Sciatic nerve (tissue), 2 donors: Measurements from ENCODE around the gene MS4A15. TPM values are rescaled to one million over a fixed set of nuclear protein-coding genes. Genes with fewer than 3 reads are reported as not detected.
A peak's percentile ranks its signal among the peaks of the same experiment; 100 is the strongest.
"Not testable (repeated sequence)": the region's sequence is repeated elsewhere in the genome, so short reads cannot be mapped to it uniquely, and the experiment has no call there.

Source experiments
- ATAC-seq: fragments of 200-7000 bp; cut with Tn5 transposase; one replicate; pipeline ENCODE4 v1.9.1; 2020; ENCODE audit warnings: mild to moderate bottlenecking, moderate library complexity
- DNase-seq: peaks from one replicate; pipeline ENCODE4 v3.0.0-alpha.2; 2020; ENCODE audit warnings: low spot score
- intact Hi-C: fragments of 100-400 bp; cut with DNase I; formaldehyde crosslinking; loops from one replicate; pipeline ENCODE4 v1.14.2; 2022
- total RNA-seq: library from RNA; stranded (reverse); fragmentation: NEBNext Ultra II Directional; extraction: Animal tissue kit (Norgen Biotek cat#: 25700); gene quantifications from one replicate; pipeline ENCODE4 v1.2.1, GENCODE V29; 2021
- donor health status: DM: no; HTN: no; CAD: no.
- donor health status: DM: no; HTN: no; CAD: no.

The MS4A15 gene
- total RNA-seq, 1 donor from 2014 or later = not detected

- ATAC-seq (no peak), DNase-seq (no peak)
- intact Hi-C loops = no loop called here
Observed at GRCh38 chr11:60748821-60749220, 7.8 kb upstream of the MS4A15 start.

GRCh38 chr11:60750911-60751310, 5.8 kb upstream of the MS4A15 start:
- DNase-seq (no peak), ATAC-seq (no peak)
- intact Hi-C loops = no loop called here

GRCh38 chr11:60753309-60753708, 3.4 kb upstream of the MS4A15 start:
- no peak for DNase-seq
- no peak for ATAC-seq
- intact Hi-C loops = no loop called here

GRCh38 chr11:60754887-60755286, 1.8 kb upstream of the MS4A15 start:
- intact Hi-C loops = no loop called here
- no peak for DNase-seq
- no peak for ATAC-seq

GRCh38 chr11:60757231-60757800, 649 bp downstream of the MS4A15 start:
- no peak for ATAC-seq
- DNase-seq = no peak
- intact Hi-C loops = no loop called here

GRCh38 chr11:60758671-60759070, 2.0 kb downstream of the MS4A15 start:
- intact Hi-C loops, DNase-seq, ATAC-seq: not testable (repeated sequence)

GRCh38 chr11:60759438-60760225, 3.0 kb downstream of the MS4A15 start:
- DNase-seq, ATAC-seq, intact Hi-C loops: not testable (repeated sequence)

GRCh38 chr11:60761436-60762190, 4.9 kb downstream of the MS4A15 start:
- intact Hi-C loops = no loop called here
- no peak for ATAC-seq
- DNase-seq = no peak

- intact Hi-C loops = no loop called here
- ATAC-seq (no peak), DNase-seq (no peak)
Observed at GRCh38 chr11:60762851-60763691, 6.4 kb downstream of the MS4A15 start.

GRCh38 chr11:60763692-60764369, 7.2 kb downstream of the MS4A15 start:
- intact Hi-C loops = no loop called here
- ATAC-seq = no peak
- no peak for DNase-seq

GRCh38 chr11:60764879-60765278, 8.2 kb downstream of the MS4A15 start:
- DNase-seq (no peak), ATAC-seq (no peak)
- intact Hi-C loops = no loop called here

- intact Hi-C loops = no loop called here
- ATAC-seq = no peak
Observed at GRCh38 chr11:60765355-60765754, 8.7 kb downstream of the MS4A15 start.

GRCh38 chr11:60766547-60766946, 9.9 kb downstream of the MS4A15 start:
- intact Hi-C loops = no loop called here
- no peak for ATAC-seq
- DNase-seq = no peak

More at GRCh38 chr11:60765355-60765754, 8.7 kb downstream of the MS4A15 start:
- no peak for DNase-seq

- intact Hi-C loops = no loop called here
- ATAC-seq = no peak
- DNase-seq = no peak
Observed at GRCh38 chr11:60767388-60767811, 10.7 kb downstream of the MS4A15 start.

GRCh38 chr11:60768202-60768601, 11.5 kb downstream of the MS4A15 start:
- DNase-seq (no peak), ATAC-seq (no peak)
- intact Hi-C loops = no loop called here

GRCh38 chr11:60769273-60769672, 12.6 kb downstream of the MS4A15 start:
- intact Hi-C loops = no loop called here
- DNase-seq (no peak), ATAC-seq (no peak)

- ATAC-seq (no peak), DNase-seq (no peak)
- intact Hi-C loops = no loop called here
Observed at GRCh38 chr11:60769811-60770210, 13.1 kb downstream of the MS4A15 start.

- ATAC-seq (no peak), DNase-seq (peak; percentile 38)
- intact Hi-C loops = no loop called here
Observed at GRCh38 chr11:60771146-60771545, 14.5 kb downstream of the MS4A15 start.
